IMR-90 (cell line): Measurements from ENCODE around the gene HHIP. TPM values are rescaled to one million over a fixed set of nuclear protein-coding genes. Genes with fewer than 3 reads are reported as not detected.

Experiments used
- ATAC-seq: fragments of 200-7000 bp; cut with Tn5 transposase; 2 replicates; pipeline ENCODE4 v1.9.1; 2020; ENCODE audit warnings: low read depth, mild to moderate bottlenecking, moderate library complexity
- BruUV-seq: library from RNA; stranded (reverse); fragments of 400-500 nt; replicated peaks from 2 replicates; lab custom pipeline; 2021; lab: Mats Ljungman, UMichigan
- CTCF ChIA-PET: fragments of 300-600 bp; formaldehyde crosslinking; extraction: SDS; loops from one replicate; lab custom pipeline; 2021; ENCODE audit warnings: antibody characterized with exemption; lab: Yijun Ruan, JAX
- POLR2A ChIA-PET: fragments of 300-600 bp; sonication (Branson Sonifier 250); formaldehyde crosslinking; loops from one replicate; lab custom pipeline; 2022; ENCODE audit warnings: antibody characterized with exemption; ENCODE audit not compliant: unreplicated experiment; lab: Charles Lee
- DNase-seq: peaks from one replicate; pipeline ENCODE4 v3.0.0; 2013
- H2AFZ ChIP-seq: replicated peaks from 2 replicates; pipeline ENCODE3; 2013; ENCODE audit warnings: low read length, mild to moderate bottlenecking; ENCODE audit not compliant: poor library complexity
- H2AK5ac ChIP-seq: 2 replicates; pipeline ENCODE4 v1.6.1; 2013; ENCODE audit warnings: low read depth, low read length, inconsistent platforms
- H2AK9ac ChIP-seq: replicated peaks from 2 replicates; pipeline ENCODE3; 2013; ENCODE audit warnings: mild to moderate bottlenecking, low read depth, low read length, moderate library complexity; ENCODE audit not compliant: poor library complexity
- H2BK120ac ChIP-seq: 2 replicates; pipeline ENCODE4 v1.6.1; 2013; ENCODE audit warnings: low read depth, low read length, inconsistent platforms
- H2BK15ac ChIP-seq: 3 replicates; pipeline ENCODE4 v1.6.1; 2013; ENCODE audit warnings: low read depth, low read length, inconsistent platforms
- H2BK20ac ChIP-seq: 2 replicates; pipeline ENCODE4 v1.6.1; 2013; ENCODE audit warnings: low read depth, mild to moderate bottlenecking, inconsistent platforms, low read length, moderate library complexity
- H2BK5ac ChIP-seq: 2 replicates; pipeline ENCODE4 v1.6.1; 2013; ENCODE audit warnings: mild to moderate bottlenecking, low read depth, low read length, inconsistent platforms; ENCODE audit not compliant: poor library complexity, severe bottlenecking
- H3K14ac ChIP-seq: replicated peaks from 2 replicates; pipeline ENCODE4 v1.6.1; 2013; ENCODE audit warnings: low read depth, low read length, inconsistent platforms
- H3K18ac ChIP-seq: 2 replicates; pipeline ENCODE4 v1.6.1; 2013; ENCODE audit warnings: low read depth, low read length, control low read depth
- H3K23ac ChIP-seq: 2 replicates; pipeline ENCODE4 v1.6.1; 2013; ENCODE audit warnings: low read depth, low read length, inconsistent platforms
- H3K27ac ChIP-seq: 2 replicates; pipeline ENCODE4 v1.5.1; 2013; ENCODE audit warnings: mild to moderate bottlenecking, control low read depth, low read length; ENCODE audit not compliant: insufficient read depth
- H3K27me3 ChIP-seq: 2 replicates; pipeline ENCODE4 v1.6.1; 2013; ENCODE audit warnings: low read length; ENCODE audit not compliant: control insufficient read depth, insufficient read depth
- H3K36me3 ChIP-seq: 2 replicates; pipeline ENCODE4 v1.6.1; 2013; ENCODE audit warnings: low read length, mixed read lengths; ENCODE audit not compliant: control insufficient read depth, insufficient read depth
- H3K4ac ChIP-seq: 2 replicates; pipeline ENCODE4 v1.6.1; 2013; ENCODE audit warnings: low read depth, low read length, inconsistent platforms
- H3K4me1 ChIP-seq: 2 replicates; pipeline ENCODE4 v1.6.1; 2013; ENCODE audit warnings: low read length, mixed read lengths; ENCODE audit not compliant: control insufficient read depth, insufficient read depth
- H3K4me2 ChIP-seq: 2 replicates; pipeline ENCODE4 v1.6.1; 2013; ENCODE audit warnings: low read depth, mild to moderate bottlenecking, control low read depth, low read length, moderate library complexity
- H3K4me3 ChIP-seq: 2 replicates; pipeline ENCODE4 v1.5.1; 2013; ENCODE audit warnings: low read depth, mild to moderate bottlenecking, control low read depth, low read length, moderate library complexity; ENCODE audit not compliant: insufficient read depth
- H3K56ac ChIP-seq: 2 replicates; pipeline ENCODE4 v1.6.1; 2013; ENCODE audit warnings: low read length, inconsistent platforms; ENCODE audit not compliant: insufficient read depth; ENCODE audit errors: extremely low read depth
- H3K79me1 ChIP-seq, 2 experiments: 2 replicates each; pipeline ENCODE4 v1.6.1; 2013; ENCODE audit warnings: low read length in 2 of 2, inconsistent platforms in 1 of 2, low read depth in 1 of 2
- H3K9ac ChIP-seq: 2 replicates; pipeline ENCODE4 v1.6.1; 2013; ENCODE audit warnings: low read depth, low read length, control low read depth
- H3K9me1 ChIP-seq: 2 replicates; pipeline ENCODE4 v1.6.1; 2013; ENCODE audit warnings: low read length, inconsistent platforms; ENCODE audit not compliant: insufficient read depth
- H3K9me3 ChIP-seq: 2 replicates; pipeline ENCODE4 v1.6.1; 2013; ENCODE audit warnings: low read length; ENCODE audit not compliant: control insufficient read depth, insufficient read depth
- H4K20me1 ChIP-seq: 2 replicates; pipeline ENCODE4 v1.6.1; 2013; ENCODE audit warnings: low read length, inconsistent platforms; ENCODE audit not compliant: insufficient read depth
- H4K5ac ChIP-seq: 2 replicates; pipeline ENCODE4 v1.6.1; 2013; ENCODE audit warnings: mild to moderate bottlenecking, low read depth, low read length, control low read depth
- H4K8ac ChIP-seq, 2 experiments: 2 replicates each; pipeline ENCODE4 v1.6.1; 2013; ENCODE audit warnings: low read depth in 2 of 2, low read length in 2 of 2, control low read depth in 1 of 2, inconsistent platforms in 1 of 2
- H4K91ac ChIP-seq: 2 replicates; pipeline ENCODE4 v1.6.1; 2013; ENCODE audit warnings: low read depth, low read length, inconsistent platforms; ENCODE audit not compliant: insufficient read depth
- BHLHE40 ChIP-seq: fragments of 150-350 bp; IDR thresholded peaks from 2 replicates; pipeline ENCODE4 v1.6.1; 2016; ENCODE audit warnings: mild to moderate bottlenecking, low read depth, low read length
- CEBPB ChIP-seq: IDR thresholded peaks from 2 replicates; pipeline ENCODE4 v1.6.1; 2012; ENCODE audit warnings: low read depth, low read length, improper control_type of control experiment
- MXI1 ChIP-seq: IDR thresholded peaks from 2 replicates; pipeline ENCODE4 v1.6.1; 2012; ENCODE audit warnings: low read depth, mild to moderate bottlenecking, low read length, moderate library complexity, borderline replicate concordance
- NFE2L2 ChIP-seq: fragments of 150-350 bp; IDR thresholded peaks from 2 replicates; pipeline ENCODE4 v1.6.1; 2016; ENCODE audit warnings: low read depth, mild to moderate bottlenecking, low read length
- RAD21 ChIP-seq: IDR thresholded peaks from 2 replicates; pipeline ENCODE4 v1.6.1; 2012; ENCODE audit warnings: low read length, improper control_type of control experiment
- SMC3 ChIP-seq: fragments of 150-350 bp; IDR thresholded peaks from 2 replicates; pipeline ENCODE4 v1.6.1; 2016; ENCODE audit warnings: low read depth, mild to moderate bottlenecking, antibody characterized with exemption, low read length, moderate library complexity
- WGBS, 2 experiments: methylation state at CpG; one replicate each; pipeline versions ENCODE4 v1.1.5 to v1.1.7; 2013; ENCODE audit warnings: missing lambda C conversion rate in 2 of 2; ENCODE audit not compliant: insufficient read length in 1 of 2; ENCODE audit errors: extremely low coverage in 2 of 2; 5-methylcytosine and 5-hydroxymethylcytosine counted together
- dilution Hi-C: fragments of 300-500 bp; cut with HindIII; formaldehyde crosslinking; loops from one replicate; pipeline ENCODE4 v1.14.3; 2018; ENCODE audit warnings: low sequenced_read_pairs; ENCODE audit not compliant: unreplicated experiment
- in situ Hi-C: fragments of 300-500 bp; cut with MboI; formaldehyde crosslinking; loops from 3 replicates; pipeline ENCODE4 v1.14.3; 2019; ENCODE audit warnings: low sequenced_read_pairs, inconsistent platforms, mixed read lengths
- intact Hi-C: fragments of 100-400 bp; cut with micrococcal nuclease; formaldehyde crosslinking; loops from 2 replicates; pipeline ENCODE4 v1.10.0; 2022
- polyA plus RNA-seq, 3 experiments: library from polyadenylated mRNA; depleted of rRNA; stranded (reverse); fragments of >200 nt; gene quantifications; 2 replicates each; pipeline ENCODE4 v1.2.3, GENCODE V29; 2012; ENCODE audit warnings: low replicate concordance in 1 of 3
- total RNA-seq: library from RNA; depleted of rRNA; stranded (reverse); fragments of >200 nt; gene quantifications from 2 replicates; pipeline ENCODE4 v1.2.3, GENCODE V29; 2012

The HHIP gene
- total and polyA plus RNA-seq, 2 of the 4 experiments (the other 2 are of a cell fraction): 6.6 to 9.6 TPM

DNA sequence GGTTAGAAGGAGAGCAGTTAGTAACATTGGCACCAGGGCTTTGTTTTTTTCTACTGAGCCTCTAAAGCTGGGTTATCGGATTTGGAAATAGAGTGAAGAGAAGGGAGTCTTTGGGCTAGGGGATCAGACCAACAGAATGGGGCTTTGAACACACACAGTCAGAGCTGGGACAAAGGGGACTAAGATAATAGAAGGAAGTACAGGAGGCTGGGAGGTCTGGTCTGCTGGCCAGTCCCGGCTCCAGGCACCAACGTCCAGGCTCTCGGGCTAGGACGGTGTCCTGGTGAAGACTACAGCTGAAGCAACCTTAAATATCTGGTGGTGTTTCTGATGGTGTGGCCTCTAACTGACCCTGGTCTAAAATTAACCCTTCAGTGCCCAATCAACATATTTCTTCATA lies 57.5 kb downstream of the HHIP start:
- Histone ChIP-seq H3K4me1 (peaks cover 14% of the 10 kb centered on the region), H4K20me1 (no peaks in the 10 kb centered on the region), H3K27me3 (no peaks in the 10 kb centered on the region), H4K91ac (no peak overlapping the region), H4K5ac (no peak overlapping the region), H3K27ac (no peak overlapping the region), H2BK5ac (no peak overlapping the region), H3K18ac (no peak overlapping the region), H3K9me1 (0 out of 2 replicates have a peak, but pooled peaks cover 6% of the 10 kb centered on the region), H3K14ac (peak overlapping the region; percentile 28; the same call in 1 of the 2 replicates), H3K4me2 (no peak overlapping the region), H3K56ac (no peak overlapping the region), H3K9me3 (no peaks in the 10 kb centered on the region), H2AFZ (no peak overlapping the region), H2AK5ac (no peak overlapping the region), H3K4ac (0 out of 2 replicates have a peak overlapping the region, but pooled peaks have one; percentile 38), H2AK9ac (no peak overlapping the region), H3K23ac (no peak overlapping the region), H3K9ac (no peak overlapping the region), H4K8ac (no peak overlapping the region), H2BK15ac (no peak overlapping the region), H3K36me3 (no peaks in the 10 kb centered on the region), H2BK120ac (peak overlapping the region; percentile 43), H3K4me3 (no peak overlapping the region), H3K79me1 (no peaks in the 10 kb centered on the region), H2BK20ac (peak overlapping the region; percentile 62)
- POLR2A ChIA-PET: no interaction called here
- BruUV-seq: no TSS peak
- no peak for ATAC-seq
- in situ Hi-C loops: no loop called here
- WGBS, 2 experiments: no CpG with 5 or more reads among the region's 5 CpGs
- intact Hi-C loops: no loop called here
- no peak for TF ChIP-seq RAD21
- no peak for TF ChIP-seq MXI1
- TF ChIP-seq CEBPB: no peak
- TF ChIP-seq SMC3: no peak
- no peak for TF ChIP-seq BHLHE40
- no peak for TF ChIP-seq NFE2L2
- dilution Hi-C loops: no loop called here
- CTCF ChIA-PET: interaction anchor here (0.7 kb wide), 1 partner anchor 45 kb away, joined by 3 read pairs; no protein-coding TSS in a partner anchor
- DNase-seq: no peak
